Smooth muscle cell of the brain vasculature (primary cell): ENCODE measurements around the gene SLC40A1.

ENCODE experiments used
- DNase-seq: peaks from one replicate; pipeline ENCODE4 v3.0.0-alpha.2; 2012; ENCODE audit warnings: low read depth, low spot score

SLC40A1 gene

DNA sequence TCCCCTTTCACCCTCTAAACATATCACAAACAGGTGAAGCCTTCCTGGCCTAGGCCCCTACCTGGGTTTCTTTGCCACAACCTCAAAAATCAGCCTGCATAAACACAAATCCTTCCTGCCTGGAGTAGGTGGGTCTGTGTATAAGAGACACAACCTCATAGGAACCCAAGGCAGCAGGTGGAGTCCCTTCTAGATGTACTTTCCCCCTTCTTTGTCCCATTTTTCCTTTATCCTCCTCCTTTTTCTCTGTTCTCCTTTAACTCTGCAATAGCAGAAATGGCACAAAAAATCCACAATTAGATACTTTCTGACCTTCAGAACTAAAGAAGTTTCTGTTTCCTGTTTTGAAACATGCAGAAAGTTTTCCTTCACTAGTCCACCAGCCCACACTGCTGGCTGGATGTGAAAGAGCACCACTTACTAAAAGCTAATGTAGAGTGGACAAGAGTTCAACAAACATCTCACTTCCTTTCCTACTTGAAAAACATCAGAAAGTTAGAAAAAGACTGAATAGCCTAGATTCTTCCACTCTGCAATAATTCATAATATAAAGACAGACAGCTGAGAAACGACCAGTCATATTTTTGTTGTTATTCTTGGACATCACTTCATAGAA, 11.2 kb downstream of the SLC40A1 start:
- no peak for DNase-seq

- peak; percentile 54 for DNase-seq
Observed at GRCh38 chr2:189566046-189566445, 14.5 kb downstream of the SLC40A1 start.

DNA sequence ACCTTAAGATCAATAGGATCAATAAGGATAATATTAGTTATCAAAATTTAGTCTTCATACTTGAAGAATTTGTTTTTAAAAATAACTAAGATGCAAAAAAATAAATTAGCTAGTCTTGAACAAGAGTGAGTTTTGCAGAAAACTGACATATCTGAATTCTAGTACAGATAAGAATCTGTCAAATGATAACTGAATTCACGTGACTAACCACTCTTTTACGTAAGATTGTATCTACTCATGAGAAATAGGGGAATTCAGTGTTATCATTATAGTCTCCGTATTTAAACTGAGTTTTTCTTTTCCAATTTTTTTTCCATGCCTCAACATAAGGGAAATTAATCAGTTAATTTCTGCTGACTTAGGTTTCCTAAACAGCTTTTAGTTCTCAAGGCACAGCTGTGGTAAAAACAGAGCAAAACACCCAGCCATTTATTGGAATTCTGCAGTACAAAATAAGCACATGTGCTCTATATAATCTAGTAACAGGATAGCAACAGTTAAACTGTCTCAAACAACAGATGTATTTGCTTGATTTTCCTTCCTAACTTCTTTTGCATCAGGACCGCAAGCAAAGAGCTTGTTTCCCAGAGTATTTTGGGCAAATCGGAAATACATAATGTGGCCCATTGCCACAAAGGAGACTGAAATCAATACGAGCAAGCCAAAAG, 19.1 kb downstream of the SLC40A1 start:
- no peak for DNase-seq

GRCh38 chr2:189560273-189560586, 20.4 kb downstream of the SLC40A1 start:
- DNase-seq = no peak

DNA sequence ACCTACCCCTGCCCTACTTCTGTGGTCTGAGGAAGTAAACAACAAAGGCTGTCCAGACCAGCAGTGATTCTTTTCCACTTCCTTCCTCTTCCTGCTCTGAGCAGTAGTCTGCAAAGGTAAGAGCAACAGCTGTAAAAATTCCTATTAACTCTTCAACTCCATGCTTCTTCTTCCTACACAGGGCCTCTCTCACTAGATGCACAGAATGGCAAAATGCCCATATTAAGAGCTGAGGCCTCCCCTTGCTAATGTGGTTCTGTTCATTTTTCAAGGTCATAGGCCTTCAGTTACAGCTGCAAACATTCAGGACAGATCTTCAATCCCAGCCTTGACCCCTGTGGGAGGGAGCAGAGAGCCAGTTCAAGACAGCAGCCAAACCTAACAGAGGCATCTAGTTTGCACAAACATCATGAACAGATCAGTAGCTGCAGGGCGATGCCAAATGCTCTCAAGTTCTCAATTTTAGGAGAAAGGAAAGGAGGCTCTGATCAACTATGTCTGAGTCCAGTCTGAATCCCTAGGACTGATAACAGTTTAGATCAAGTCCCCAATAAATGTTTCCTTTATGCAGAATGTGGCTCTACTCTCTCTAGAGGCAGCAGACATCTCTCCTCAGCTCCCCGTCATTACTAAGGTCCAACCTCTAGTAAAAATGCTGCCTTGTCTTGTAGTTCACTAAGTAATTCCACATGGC, 20.9 kb downstream of the SLC40A1 start:
- DNase-seq = no peak

DNA sequence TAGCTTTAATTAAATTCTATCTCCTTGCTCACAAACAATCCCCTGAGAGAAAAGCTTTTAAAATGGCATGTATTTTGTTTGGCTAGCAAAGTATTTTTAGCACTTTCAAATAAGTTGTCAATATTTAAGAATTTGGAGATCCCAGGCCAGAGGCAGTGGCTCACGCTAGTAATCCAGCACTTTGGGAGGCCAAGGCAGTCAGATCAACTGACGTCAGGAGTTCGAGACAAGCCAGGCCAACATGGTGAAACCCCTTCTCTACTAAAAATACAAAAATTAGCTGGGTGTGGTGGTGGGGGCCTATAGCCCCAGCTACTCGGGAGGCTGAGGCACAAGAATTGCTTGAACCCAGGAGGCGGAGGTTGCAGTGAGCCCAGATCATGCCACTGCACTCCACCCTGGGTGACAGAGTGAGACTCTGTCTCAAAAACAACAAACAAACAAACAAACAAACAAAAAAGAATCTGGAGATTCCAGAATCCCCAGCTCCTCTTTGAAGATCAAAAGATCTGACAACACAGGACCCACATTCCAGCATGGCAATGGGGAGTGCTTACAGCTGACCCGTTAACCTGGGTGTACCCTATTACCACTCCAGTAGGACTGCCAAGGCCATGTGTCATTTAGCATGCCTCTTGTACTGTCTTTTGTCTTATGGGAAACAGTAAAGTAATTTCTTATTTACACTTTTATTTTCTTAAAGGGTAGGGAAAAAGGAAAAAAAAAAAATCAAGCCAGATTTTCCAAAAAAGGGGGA, 21.9 kb downstream of the SLC40A1 start:
- no peak for DNase-seq

DNA sequence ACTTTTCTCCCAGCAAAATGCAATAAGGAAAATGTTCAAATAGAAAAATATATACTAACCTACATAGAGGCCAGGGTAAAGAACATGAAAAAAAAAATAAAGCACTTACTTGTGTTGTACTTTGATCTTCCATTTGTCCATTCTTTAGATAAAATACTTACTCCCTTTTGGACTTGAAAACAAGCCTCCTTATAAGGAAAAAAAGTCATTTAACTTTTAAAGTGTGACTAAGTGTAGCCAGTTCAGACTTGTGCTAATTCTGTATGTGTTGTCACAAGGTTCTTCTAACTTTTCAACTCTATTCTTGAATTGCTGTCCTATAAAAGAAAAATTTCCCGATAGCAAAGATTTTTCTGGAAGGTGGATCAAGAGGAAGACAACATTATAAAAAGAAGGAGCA, 23.2 kb downstream of the SLC40A1 start:
- DNase-seq = no peak

- no peak for DNase-seq
Observed at GRCh38 chr2:189556526-189556925, 24.1 kb downstream of the SLC40A1 start.

DNA sequence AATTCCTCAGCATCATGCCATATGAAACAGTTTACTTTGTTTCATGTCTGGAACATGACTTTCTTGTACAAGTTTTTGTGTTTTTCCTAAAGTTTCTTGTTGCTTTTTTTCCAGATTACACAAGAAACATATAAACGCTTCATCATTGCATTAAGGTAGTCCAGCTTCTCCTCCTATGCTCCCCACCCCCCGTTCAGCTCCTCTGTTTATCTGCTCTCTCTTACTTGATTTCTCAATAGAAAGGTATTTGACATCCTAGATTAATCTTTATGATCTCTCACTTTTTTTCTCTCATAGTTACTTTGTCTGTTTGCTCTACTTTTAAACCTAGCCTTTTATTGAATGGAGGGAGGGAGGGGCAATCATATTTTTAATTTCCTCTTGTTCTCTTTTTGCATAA, 25.4 kb downstream of the SLC40A1 start:
- no peak for DNase-seq

GRCh38 chr2:189553504-189554088, 27.0 kb downstream of the SLC40A1 start:
- DNase-seq = no peak

DNA sequence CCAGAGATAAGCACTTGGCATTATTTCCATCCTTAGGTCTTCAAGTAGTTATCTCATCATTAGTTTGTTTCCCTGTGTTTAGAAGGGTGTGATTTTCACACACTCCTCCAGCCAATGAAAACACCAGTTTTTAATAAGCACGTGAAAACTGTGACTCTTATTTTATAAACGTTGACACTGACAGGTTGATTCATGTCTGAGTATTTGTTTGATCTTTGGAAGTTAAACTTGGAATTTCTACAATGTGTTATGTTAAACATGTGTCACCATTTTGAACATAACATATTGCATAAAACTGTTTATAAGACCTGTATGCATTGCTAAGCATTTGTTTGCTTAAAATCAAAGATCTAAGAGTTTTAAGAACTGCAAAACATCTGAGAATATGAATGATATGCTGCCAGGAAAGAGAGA, 27.6 kb downstream of the SLC40A1 start:
- DNase-seq = no peak

DNA sequence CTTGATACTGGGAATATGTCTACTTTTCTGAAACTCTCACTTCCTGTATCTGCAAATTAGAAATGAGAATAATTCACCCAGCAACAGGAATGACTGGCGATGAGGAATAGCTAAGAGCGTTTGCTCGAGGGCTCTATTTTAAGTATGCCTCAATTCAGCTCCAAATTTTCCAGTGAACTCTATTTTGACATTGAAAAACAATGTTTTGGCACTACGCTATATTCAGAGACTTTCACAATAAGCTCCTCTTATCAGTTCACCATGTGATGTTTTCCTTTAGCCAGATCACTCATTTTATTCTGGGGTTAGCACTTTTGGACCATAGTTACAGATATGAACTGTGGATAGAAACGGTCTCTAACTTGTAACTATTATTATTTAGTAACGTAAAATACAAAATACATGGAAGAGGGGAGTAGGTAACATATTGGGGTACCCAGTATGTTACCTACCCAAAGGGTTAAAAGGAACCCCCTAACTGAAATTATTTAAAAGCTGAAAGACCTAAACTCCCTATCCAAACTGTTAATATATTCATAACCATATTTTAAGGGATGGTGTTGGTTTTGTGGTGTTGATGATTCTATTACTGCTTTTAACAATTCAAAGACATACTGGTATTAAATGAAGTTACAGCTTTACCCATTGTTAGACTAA, 28.1 kb downstream of the SLC40A1 start:
- DNase-seq = no peak

GRCh38 chr2:189551808-189552207, 28.8 kb downstream of the SLC40A1 start:
- no peak for DNase-seq

DNA sequence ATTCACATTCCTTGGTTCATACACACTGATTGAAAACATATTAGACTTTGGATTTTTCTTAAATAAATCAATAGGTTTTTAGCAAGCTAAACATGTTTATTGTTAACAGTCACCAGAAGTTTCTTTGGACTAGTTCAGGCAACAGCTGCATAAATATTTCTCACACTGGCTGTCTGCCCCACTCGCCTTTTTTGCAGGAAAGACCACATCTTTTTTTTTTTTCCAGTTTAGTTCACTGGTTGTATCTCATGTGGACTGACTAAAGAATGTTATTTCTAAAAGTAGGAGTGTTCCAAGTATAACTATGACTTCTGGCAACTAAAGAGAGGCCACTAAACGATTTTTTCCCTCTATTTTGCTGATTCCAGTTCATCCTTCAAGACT, 31.1 kb downstream of the SLC40A1 start:
- DNase-seq = peak; percentile 31

DNA sequence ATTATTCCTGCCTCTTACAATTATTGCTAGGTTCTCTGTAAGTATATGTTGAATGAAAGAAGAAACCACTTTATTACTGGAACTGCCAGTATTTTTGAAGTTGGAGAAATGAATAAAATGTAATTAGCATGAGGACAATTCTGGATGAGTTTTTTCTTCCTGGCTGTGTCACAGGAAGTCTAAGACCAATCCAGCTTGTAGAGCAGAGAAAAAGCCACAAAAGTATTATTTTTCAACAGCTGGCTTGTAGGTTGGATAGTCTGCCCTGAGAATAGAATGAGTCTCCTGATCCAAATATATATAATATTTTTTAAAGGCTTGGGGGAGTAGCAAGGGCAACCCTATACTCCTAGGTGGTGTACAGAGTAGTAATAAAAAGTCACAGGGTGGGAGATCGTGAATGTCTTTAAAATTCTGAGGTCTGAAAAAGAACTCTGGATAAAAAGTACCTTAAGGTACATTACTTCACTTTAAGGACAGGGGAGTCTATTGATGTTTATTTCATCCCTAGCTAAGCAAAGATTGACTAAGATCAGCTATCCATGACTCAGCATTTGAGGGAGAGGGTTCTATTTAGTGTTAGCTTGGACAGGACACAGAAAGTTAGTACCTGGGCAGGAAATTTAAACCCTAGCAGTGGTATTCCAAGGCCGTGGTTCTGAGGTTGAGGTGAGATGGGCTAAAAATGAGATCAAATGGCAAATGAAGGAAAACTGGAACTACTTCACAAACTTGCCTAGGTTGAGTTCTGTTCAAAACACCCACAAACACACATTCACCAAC, 31.7 kb downstream of the SLC40A1 start:
- no peak for DNase-seq

- DNase-seq = no peak
Observed at GRCh38 chr2:189545418-189545817, 35.2 kb downstream of the SLC40A1 start.

DNA sequence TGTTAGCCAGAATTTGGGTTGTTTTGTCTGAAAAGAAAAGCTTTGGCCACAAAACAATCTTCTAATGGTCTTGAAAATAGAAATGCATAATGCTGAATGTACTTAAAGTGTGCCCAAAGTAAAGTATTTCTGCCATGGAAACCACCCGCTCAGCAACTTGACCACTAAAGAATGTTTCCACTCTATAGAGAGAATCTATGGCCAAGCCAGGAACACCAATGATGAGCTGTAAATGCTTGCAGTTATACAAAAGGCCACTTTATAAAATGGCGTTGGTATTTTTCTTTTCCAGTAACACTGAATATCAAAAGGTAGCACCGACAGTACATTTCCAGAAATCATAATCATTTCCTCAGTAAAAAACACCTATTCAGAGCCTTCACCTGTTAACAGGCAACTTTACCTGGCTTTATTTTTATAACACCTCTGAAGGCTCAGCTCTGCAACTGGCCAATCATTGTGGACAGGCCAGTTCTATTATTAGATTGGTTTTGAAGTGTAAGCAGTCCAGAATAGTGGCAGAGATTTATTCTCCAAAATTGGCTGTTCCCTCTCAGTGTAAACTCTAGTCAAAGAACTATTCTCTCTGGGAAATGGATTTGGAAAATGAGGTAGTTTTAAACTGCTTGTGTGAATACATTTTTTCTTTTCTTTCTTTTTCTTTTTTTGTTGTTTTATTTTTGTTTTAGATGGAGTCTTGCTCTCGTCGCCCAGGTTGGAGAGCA, 36.1 kb downstream of the SLC40A1 start:
- DNase-seq = no peak

GRCh38 chr2:189543367-189543766, 37.2 kb downstream of the SLC40A1 start:
- DNase-seq = no peak

GRCh38 chr2:189542145-189542882, 38.3 kb downstream of the SLC40A1 start:
- DNase-seq = no peak
